Esophagus muscularis mucosa (tissue), 4 donors: ENCODE results near the gene E2F6.

Source experiments
- EP300 ChIP-seq: sonication (generic); formaldehyde crosslinking; IDR thresholded peaks from one replicate; pipeline ENCODE4 v1.6.1; 2017; ENCODE audit warnings: antibody characterized with exemption
- POLR2A ChIP-seq: fragments of 450-650 bp; IDR thresholded peaks from one replicate; pipeline ENCODE4 v1.6.1; 2017; ENCODE audit warnings: antibody characterized with exemption, moderate library complexity, mild to moderate bottlenecking, low read depth
- POLR2AphosphoS5 ChIP-seq, 2 donors: sonication (generic); formaldehyde crosslinking; IDR thresholded peaks; one replicate each; pipeline ENCODE4 v1.6.1; 2017; ENCODE audit warnings: antibody characterized with exemption in 2 of 2
- TF ChIP-seq, protein P1 (sequence below), 3 experiments: fragments of 200-600 bp in 2 of 3; fragments of 450-650 bp in 1 of 3; sonication (generic) in 2 of 3; IDR thresholded peaks; one replicate each; pipeline ENCODE4 v1.5.1; 2017 to 2019; ENCODE audit warnings: antibody characterized with exemption in 3 of 3, mild to moderate bottlenecking in 2 of 3, moderate library complexity in 1 of 3

GRCh38 chr2:11406267-11406957 is 59.5 kb downstream of the E2F6 start:
- TF ChIP-seq, protein P1, sequence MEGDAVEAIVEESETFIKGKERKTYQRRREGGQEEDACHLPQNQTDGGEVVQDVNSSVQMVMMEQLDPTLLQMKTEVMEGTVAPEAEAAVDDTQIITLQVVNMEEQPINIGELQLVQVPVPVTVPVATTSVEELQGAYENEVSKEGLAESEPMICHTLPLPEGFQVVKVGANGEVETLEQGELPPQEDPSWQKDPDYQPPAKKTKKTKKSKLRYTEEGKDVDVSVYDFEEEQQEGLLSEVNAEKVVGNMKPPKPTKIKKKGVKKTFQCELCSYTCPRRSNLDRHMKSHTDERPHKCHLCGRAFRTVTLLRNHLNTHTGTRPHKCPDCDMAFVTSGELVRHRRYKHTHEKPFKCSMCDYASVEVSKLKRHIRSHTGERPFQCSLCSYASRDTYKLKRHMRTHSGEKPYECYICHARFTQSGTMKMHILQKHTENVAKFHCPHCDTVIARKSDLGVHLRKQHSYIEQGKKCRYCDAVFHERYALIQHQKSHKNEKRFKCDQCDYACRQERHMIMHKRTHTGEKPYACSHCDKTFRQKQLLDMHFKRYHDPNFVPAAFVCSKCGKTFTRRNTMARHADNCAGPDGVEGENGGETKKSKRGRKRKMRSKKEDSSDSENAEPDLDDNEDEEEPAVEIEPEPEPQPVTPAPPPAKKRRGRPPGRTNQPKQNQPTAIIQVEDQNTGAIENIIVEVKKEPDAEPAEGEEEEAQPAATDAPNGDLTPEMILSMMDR (IDR thresholded peaks at IDR 0.05), result no peak
- TF ChIP-seq POLR2A, result no peak
- TF ChIP-seq EP300, result no peak
- no peak for TF ChIP-seq POLR2AphosphoS5 (IDR thresholded peaks at IDR 0.05)
